Adipocyte (in vitro differentiated cells): Measurements from ENCODE around the gene RNF213.
A peak's percentile ranks its signal among the peaks of the same experiment; 100 is the strongest.

ENCODE experiments used
- DNase-seq: peaks from one replicate; pipeline ENCODE4 v3.0.0-alpha.2; 2015; ENCODE audit warnings: low read depth
- H3K27me3 ChIP-seq: replicated peaks from 2 replicates; pipeline ENCODE4 v1.7.0; 2013; ENCODE audit warnings: mild to moderate bottlenecking, low read length, moderate library complexity; ENCODE audit not compliant: control insufficient read depth, insufficient read depth
- H3K36me3 ChIP-seq: 2 replicates; pipeline ENCODE4 v1.7.0; 2013; ENCODE audit warnings: low read length, mild to moderate bottlenecking, moderate library complexity; ENCODE audit not compliant: control insufficient read depth, insufficient read depth, severe bottlenecking
- H3K4me1 ChIP-seq: 2 replicates; pipeline ENCODE4 v1.7.0; 2013; ENCODE audit warnings: mild to moderate bottlenecking, low read length, moderate library complexity; ENCODE audit not compliant: control insufficient read depth, insufficient read depth
- H3K4me3 ChIP-seq: 2 replicates; pipeline ENCODE4 v1.7.0; 2013; ENCODE audit warnings: mild to moderate bottlenecking, low read length, moderate library complexity
- H3K9ac ChIP-seq: 2 replicates; pipeline ENCODE4 v1.7.0; 2013; ENCODE audit warnings: mild to moderate bottlenecking, low read length, moderate library complexity
- H3K9me3 ChIP-seq: 2 replicates; pipeline ENCODE4 v1.7.0; 2013; ENCODE audit warnings: mild to moderate bottlenecking, low read length, moderate library complexity; ENCODE audit not compliant: control insufficient read depth

RNF213 gene

DNA sequence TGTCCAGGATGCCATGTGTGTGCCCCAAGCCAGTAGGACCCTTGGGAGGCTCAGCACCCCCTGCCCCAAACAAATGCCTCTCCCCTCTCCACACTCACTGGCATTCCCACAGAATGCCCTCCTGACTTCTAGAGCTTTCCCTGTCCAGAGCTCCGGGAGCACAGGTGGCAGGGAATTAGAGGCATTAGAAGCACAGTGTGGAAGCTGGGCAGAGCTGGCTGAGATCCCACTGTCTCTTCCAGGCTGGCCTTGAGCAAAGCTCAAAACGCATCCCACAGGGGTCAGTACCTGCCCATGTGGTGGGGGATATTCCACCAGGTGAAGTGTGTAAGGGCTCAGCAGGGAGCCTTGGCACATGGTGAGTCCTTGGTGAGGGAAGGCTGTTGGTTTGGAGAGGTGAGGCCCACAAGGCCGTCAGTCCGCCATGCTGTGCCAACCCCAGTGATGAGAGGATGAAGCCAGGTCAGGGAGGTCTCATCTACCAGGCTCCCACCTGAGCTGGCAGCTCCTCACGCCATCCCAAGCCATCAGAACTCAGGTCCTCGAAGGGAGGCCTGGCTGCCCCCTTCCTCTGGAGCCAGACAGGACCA, 172.4 kb downstream of the RNF213 start:
- DNase-seq: no peak
- H3K27me3 ChIP-seq: no peaks in the 10 kb centered on the region
- H3K36me3 ChIP-seq: peaks cover 10% of the 10 kb centered on the region
- no peak overlapping the region for H3K4me3 ChIP-seq
- H3K9ac ChIP-seq: no peak overlapping the region
- no peaks in the 10 kb centered on the region for H3K4me1 ChIP-seq
- no peaks in the 10 kb centered on the region for H3K9me3 ChIP-seq

DNA sequence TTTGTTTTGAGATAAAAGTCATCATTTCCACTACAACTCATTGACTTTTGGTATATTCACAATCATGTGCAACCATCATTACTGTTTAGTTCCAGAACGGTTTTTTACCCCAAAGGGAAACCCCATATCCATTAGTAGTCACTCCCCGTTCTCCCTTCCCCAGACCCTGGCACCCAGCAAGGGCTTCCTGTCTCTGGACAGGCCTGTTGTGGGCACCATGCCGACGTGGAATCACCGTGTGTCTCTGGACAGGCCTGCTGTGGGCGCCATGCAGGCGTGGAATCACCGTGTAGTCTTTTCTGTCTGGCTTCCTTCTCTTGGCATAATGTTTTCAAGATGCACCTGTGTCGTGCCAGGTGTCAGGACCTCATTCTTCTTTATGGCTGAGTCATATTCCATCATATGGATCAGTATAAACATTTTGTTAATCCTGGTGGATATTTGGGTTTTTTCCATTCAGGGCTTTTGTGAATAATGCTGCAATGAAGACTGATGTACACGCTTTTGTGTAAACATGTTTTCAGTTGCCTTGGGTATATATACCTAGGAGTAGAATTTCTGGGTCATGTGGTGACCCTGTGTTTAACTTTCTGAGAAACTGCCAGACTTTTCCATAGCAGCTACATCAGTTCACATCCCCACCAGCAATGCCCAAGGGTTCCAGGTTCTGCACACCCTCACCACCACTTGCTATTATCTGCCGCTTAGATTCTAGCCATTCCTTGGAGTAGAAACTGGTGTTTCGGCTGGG, 173.4 kb downstream of the RNF213 start:
- Histone ChIP-seq H3K9me3 (no peaks in the 10 kb centered on the region), H3K27me3 (no peaks in the 10 kb centered on the region), H3K4me3 (no peak overlapping the region), H3K36me3 (peaks cover 4% of the 10 kb centered on the region), H3K4me1 (no peaks in the 10 kb centered on the region), H3K9ac (no peak overlapping the region)
- no peak for DNase-seq

DNA sequence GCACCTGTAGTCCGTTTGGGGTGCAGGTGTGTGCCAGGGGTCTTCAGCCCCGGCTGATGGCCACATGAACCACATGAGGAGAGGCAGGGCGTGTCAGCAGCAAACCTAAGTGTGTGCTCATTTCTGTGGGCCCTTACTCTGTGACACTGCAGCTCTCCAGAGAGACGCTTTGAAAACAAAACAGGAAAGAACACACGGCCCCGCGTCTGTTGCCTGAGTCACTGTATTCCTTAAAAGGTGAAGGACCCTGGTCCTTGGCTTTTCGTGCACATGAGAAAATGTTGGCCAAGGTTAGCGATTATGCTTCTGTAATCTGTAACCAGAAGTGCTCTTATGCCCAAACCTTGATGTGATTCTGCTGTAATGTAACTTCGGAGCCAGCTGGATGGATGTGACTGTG, 176.9 kb downstream of the RNF213 start:
- DNase-seq: no peak
- H3K4me1 ChIP-seq: no peaks in the 10 kb centered on the region

GRCh38 chr17:80438806-80439205, 178.2 kb downstream of the RNF213 start:
- Histone ChIP-seq H3K4me3 (no peak overlapping the region), H3K9ac (no peak overlapping the region), H3K36me3 (no peaks in the 10 kb centered on the region), H3K27me3 (peaks cover 3% of the 10 kb centered on the region), H3K9me3 (no peaks in the 10 kb centered on the region), H3K4me1 (no peaks in the 10 kb centered on the region)
- DNase-seq: no peak

More for the DNA sequence above, 176.9 kb downstream of the RNF213 start:
- Histone ChIP-seq H3K9ac (no peak overlapping the region), H3K27me3 (peaks cover 3% of the 10 kb centered on the region), H3K9me3 (no peaks in the 10 kb centered on the region), H3K4me3 (no peak overlapping the region), H3K36me3 (no peaks in the 10 kb centered on the region)

- no peaks in the 10 kb centered on the region for H3K9me3 ChIP-seq
- no peaks in the 10 kb centered on the region for H3K36me3 ChIP-seq
- DNase-seq: no peak
- H3K27me3 ChIP-seq: peaks cover 5% of the 10 kb centered on the region
- no peaks in the 10 kb centered on the region for H3K4me1 ChIP-seq
- no peak overlapping the region for H3K4me3 ChIP-seq
- H3K9ac ChIP-seq: no peak overlapping the region
Measured at GRCh38 chr17:80439499-80439898, 178.8 kb downstream of the RNF213 start.

DNA sequence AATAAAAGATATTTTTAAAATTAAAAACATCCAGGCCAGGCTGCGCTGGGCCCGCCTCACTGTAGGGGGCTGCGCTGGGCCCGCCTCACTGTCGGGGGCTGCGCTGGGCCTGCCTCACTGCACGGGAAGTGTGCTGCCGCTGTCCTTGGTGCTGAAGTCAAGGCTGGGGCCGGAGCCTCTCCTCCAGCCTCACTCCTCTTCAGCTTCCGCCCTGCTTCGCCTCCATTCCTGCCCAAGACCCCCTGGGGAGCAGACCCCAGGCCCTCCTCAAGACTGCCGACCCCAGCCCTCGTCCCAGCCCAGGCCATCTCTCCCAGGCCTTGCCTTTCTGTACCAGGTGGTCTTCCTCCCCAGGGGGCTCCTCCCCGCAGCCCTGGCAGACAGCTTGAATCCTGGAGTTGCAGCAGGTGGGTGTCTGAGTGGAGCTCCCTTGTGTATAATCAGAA, 180.5 kb downstream of the RNF213 start:
- H3K36me3 ChIP-seq: no peaks in the 10 kb centered on the region
- no peaks in the 10 kb centered on the region for H3K9me3 ChIP-seq
- no peak overlapping the region for H3K9ac ChIP-seq
- DNase-seq: peak; percentile 63
- peaks cover 5% of the 10 kb centered on the region for H3K27me3 ChIP-seq
- H3K4me3 ChIP-seq: no peak overlapping the region
- H3K4me1 ChIP-seq: no peaks in the 10 kb centered on the region

DNA sequence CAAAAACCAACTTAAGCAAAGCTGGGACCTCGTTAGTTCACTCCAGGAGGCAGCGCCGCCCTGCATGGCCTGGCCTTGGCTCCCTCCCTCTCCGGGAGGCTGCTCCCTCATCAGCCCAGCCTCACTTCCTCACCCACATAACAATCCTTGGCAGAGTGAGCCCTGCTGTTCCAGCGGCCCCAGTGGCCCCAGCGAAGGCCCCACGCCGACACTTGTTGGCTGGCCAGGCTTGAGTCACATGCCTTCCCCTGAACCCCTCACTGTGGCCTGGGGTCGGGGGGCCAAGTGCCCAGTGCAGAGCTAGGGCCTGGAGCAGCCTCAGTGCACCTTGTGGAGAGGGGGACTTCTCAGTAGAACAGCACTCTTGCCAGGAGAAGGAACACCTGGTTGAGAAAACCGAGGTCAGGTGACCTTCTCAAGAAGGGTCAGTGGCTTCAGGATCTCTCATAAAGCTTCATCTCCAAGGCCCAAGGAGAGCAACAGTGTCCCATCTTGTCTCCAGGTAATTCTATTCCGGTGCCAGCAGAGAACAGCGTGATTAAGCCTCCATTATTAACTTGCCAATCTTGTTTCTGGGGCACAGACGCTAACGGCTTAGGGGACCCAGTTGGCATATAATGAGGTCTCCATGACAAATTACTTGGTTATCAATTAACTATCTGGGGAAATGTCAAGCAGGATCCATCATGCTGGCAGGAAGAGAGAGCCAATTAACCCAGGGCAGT, 181.1 kb downstream of the RNF213 start:
- Histone ChIP-seq H3K27me3 (peaks cover 5% of the 10 kb centered on the region), H3K4me3 (no peak overlapping the region), H3K9me3 (no peaks in the 10 kb centered on the region), H3K4me1 (no peaks in the 10 kb centered on the region), H3K36me3 (no peaks in the 10 kb centered on the region), H3K9ac (no peak overlapping the region)
- DNase-seq: no peak

GRCh38 chr17:80442323-80442659, 181.6 kb downstream of the RNF213 start:
- H3K27me3 ChIP-seq: peaks cover 5% of the 10 kb centered on the region
- H3K9ac ChIP-seq: no peak overlapping the region
- no peaks in the 10 kb centered on the region for H3K9me3 ChIP-seq
- no peaks in the 10 kb centered on the region for H3K4me1 ChIP-seq
- no peaks in the 10 kb centered on the region for H3K36me3 ChIP-seq
- no peak overlapping the region for H3K4me3 ChIP-seq
- DNase-seq: no peak

DNA sequence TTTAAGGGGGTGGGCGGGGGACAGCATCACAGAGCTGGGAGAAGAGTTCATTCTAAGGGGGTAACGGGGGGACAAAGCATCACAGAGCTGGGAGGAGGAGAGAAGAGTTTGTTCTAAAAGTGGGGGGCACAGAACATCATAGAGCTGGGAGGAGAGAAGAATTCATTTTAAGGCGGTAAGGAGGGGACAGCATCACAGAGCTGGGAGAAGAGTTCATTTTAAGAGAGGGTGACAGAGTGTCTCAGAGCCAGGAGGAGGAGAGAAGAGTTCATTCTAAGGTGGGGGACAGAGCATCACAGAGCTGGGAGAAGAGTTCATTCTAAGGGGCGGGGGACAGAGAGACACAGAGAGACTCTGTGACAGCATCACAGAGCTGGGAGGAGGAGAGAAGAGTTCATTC, 182.1 kb downstream of the RNF213 start:
- no peak for DNase-seq
- H3K36me3 ChIP-seq: no peaks in the 10 kb centered on the region
- H3K9ac ChIP-seq: no peak overlapping the region
- no peak overlapping the region for H3K4me3 ChIP-seq
- no peaks in the 10 kb centered on the region for H3K9me3 ChIP-seq
- peaks cover 5% of the 10 kb centered on the region for H3K27me3 ChIP-seq
- H3K4me1 ChIP-seq: no peaks in the 10 kb centered on the region

DNA sequence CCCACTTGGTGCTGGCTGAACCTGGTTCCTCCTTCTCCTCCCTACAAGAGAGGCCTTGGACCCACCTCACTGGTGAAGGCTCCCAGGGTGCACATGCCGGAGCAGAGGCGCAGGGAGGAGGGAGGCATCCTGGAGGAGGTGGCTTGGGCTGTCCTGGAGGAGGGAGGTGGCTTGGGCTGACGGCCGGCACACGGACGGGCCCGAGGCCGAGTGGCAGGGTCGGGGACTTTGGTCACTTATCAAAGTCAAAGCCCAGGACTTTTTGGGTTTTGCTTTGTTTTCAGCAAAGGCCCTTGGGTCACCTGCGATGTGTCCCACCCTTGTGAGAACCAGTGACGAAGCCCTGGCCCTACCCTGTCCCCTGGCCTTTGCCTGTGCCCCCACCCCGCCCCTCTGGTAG, 182.8 kb downstream of the RNF213 start:
- Histone ChIP-seq H3K4me3 (no peak overlapping the region), H3K4me1 (no peaks in the 10 kb centered on the region), H3K9ac (no peak overlapping the region), H3K9me3 (no peaks in the 10 kb centered on the region), H3K36me3 (no peaks in the 10 kb centered on the region), H3K27me3 (peaks cover 5% of the 10 kb centered on the region)
- DNase-seq: no peak

- peaks cover 5% of the 10 kb centered on the region for H3K27me3 ChIP-seq
- H3K4me1 ChIP-seq: no peaks in the 10 kb centered on the region
- no peaks in the 10 kb centered on the region for H3K36me3 ChIP-seq
- no peak overlapping the region for H3K4me3 ChIP-seq
- H3K9ac ChIP-seq: no peak overlapping the region
- DNase-seq: no peak
- H3K9me3 ChIP-seq: no peaks in the 10 kb centered on the region
Measured at GRCh38 chr17:80443916-80444643, 183.4 kb downstream of the RNF213 start.
